M059J (cell line): ENCODE data around the gene EFTUD2. TPM values are rescaled to one million over a fixed set of nuclear protein-coding genes. Genes with fewer than 3 reads are reported as not detected.

Experiments used
- DNase-seq: peaks from one replicate; pipeline ENCODE4 v3.0.0-alpha.2; 2012; ENCODE audit warnings: low read depth
- total RNA-seq: library from RNA; depleted of rRNA; stranded (reverse); fragments of >200 nt; shearing (Covaris generic); gene quantifications from 2 replicates; pipeline ENCODE4 v1.2.3, GENCODE V29; 2014

The EFTUD2 gene
- total RNA-seq, 1 experiment from 2014 or later = 157 TPM

- no peak for DNase-seq
Measured at GRCh38 chr17:44925731-44926697, 26.8 kb upstream of the EFTUD2 start.

- no peak for DNase-seq
Measured at GRCh38 chr17:44924107-44924544, 24.9 kb upstream of the EFTUD2 start.

GRCh38 chr17:44922746-44923470 lies 23.7 kb upstream of the EFTUD2 start:
- no peak for DNase-seq

GRCh38 chr17:44922136-44922535 lies 22.9 kb upstream of the EFTUD2 start:
- DNase-seq = no peak

GRCh38 chr17:44921122-44921882 lies 22.1 kb upstream of the EFTUD2 start:
- no peak for DNase-seq

GRCh38 chr17:44920565-44920940 lies 21.3 kb upstream of the EFTUD2 start:
- DNase-seq = no peak

- DNase-seq = peak; percentile 78
Measured at GRCh38 chr17:44919885-44920564, 20.8 kb upstream of the EFTUD2 start.

- no peak for DNase-seq
Measured at GRCh38 chr17:44919411-44919810, 20.2 kb upstream of the EFTUD2 start.

GRCh38 chr17:44918006-44918405 lies 18.8 kb upstream of the EFTUD2 start:
- DNase-seq = no peak

GRCh38 chr17:44917456-44917855 lies 18.2 kb upstream of the EFTUD2 start:
- DNase-seq = no peak

GRCh38 chr17:44916781-44917241 lies 17.6 kb upstream of the EFTUD2 start:
- DNase-seq = peak; percentile 83

- DNase-seq = peak; percentile 43
Measured at GRCh38 chr17:44915862-44916780, 16.9 kb upstream of the EFTUD2 start.

- no peak for DNase-seq
Measured at GRCh38 chr17:44915321-44915726, 16.1 kb upstream of the EFTUD2 start, which contains the start of gene GFAP. GFAP (minus strand) TSS chr17:44915500; CDS start chr17:44915486, 14 bp downstream.

- DNase-seq = no peak
Measured at GRCh38 chr17:44914698-44915271, 15.5 kb upstream of the EFTUD2 start.

- no peak for DNase-seq
Measured at GRCh38 chr17:44914148-44914547, 14.9 kb upstream of the EFTUD2 start.

GRCh38 chr17:44913676-44914075 lies 14.4 kb upstream of the EFTUD2 start:
- DNase-seq = no peak

GRCh38 chr17:44912763-44913544 lies 13.7 kb upstream of the EFTUD2 start:
- no peak for DNase-seq

- no peak for DNase-seq
Measured at GRCh38 chr17:44911133-44912001, 12.1 kb upstream of the EFTUD2 start.
